Fibroblast of skin of back (primary cell): ENCODE measurements around the gene MIF4GD. TPM values are rescaled to one million over a fixed set of nuclear protein-coding genes. Genes with fewer than 3 reads are reported as not detected.
"Not testable (repeated sequence)": the region's sequence is repeated elsewhere in the genome, so short reads cannot be mapped to it uniquely, and the experiment has no call there.

Experiments
- DNase-seq: peaks from one replicate; pipeline ENCODE4 v3.0.0-alpha.2; 2013
- polyA plus RNA-seq, 2 experiments: library from polyadenylated mRNA; unstranded; fragments of 120-200 nt; gene quantifications; one replicate each; pipeline ENCODE4 v1.2.1, GENCODE V29; 2013; ENCODE audit not compliant: insufficient read length in 2 of 2

The MIF4GD gene
- polyA plus RNA-seq (2013, experiment 1 of 2; ENCODE audit: insufficient read length), result 14.4 TPM
- polyA plus RNA-seq (2013, experiment 2 of 2; ENCODE audit: insufficient read length), result 16.9 TPM

GRCh38 chr17:75270966-75271232 is at the start of gene MIF4GD:
Gene MIF4GD (minus strand): TSS chr17:75271231. CDS start chr17:75270195, 1,036 bp downstream.
- no peak for DNase-seq

GRCh38 chr17:75319904-75320691 is 49.1 kb upstream of the MIF4GD start:
- peak; percentile 56 for DNase-seq

DNA sequence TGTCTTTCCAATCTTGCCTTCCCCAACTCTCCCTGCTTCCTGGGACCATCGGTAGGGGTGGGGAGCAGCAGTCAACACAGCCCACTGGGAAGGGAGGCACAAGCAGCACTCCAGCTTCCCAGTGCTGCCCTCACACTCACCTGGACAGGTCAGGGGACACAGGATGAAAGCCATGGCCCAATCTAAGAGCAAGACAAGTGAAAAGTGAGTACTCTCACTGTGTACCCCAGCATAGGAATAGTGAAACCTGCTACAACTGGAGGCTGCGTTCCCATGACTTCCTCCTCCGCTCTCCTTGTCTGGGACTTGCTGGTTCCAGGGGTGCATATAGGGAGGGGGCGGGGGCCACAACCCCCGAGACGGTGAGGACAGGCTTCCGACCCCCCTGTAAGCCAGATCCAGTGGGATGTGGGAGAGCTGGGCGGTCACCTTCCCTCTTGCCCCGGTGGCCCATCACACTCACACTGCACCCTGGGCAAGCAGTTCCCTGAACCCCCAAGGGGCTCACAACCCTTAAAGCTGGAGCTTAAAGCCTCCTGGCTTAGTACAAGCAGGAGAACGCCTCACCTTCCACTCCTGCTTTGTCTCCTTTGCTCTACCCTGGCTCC is 47.7 kb upstream of the MIF4GD start:
- no peak for DNase-seq

DNA sequence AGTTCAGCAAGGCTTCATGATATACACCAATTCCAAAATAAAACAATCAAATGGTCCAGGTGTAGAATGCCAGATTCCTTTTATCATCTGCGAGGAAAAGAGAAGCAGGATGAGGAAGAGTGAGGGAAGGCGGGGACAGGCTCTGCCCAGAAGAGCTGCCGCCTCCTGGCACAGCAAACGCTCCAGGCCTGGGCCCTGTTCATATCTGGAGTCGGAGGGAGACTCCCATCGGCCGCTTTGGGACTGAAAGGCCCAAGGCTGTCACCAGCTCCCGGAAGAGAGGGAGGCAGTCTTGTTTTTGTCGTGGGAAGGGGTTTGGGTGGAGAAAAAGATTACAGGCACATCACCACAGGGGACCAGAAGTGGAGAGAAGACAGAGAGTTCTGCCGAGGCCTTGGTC is 47.2 kb upstream of the MIF4GD start:
- DNase-seq, result no peak

GRCh38 chr17:75317671-75318070 is 46.6 kb upstream of the MIF4GD start:
- DNase-seq, result no peak

GRCh38 chr17:75316253-75316652 is 45.2 kb upstream of the MIF4GD start:
- no peak for DNase-seq

DNA sequence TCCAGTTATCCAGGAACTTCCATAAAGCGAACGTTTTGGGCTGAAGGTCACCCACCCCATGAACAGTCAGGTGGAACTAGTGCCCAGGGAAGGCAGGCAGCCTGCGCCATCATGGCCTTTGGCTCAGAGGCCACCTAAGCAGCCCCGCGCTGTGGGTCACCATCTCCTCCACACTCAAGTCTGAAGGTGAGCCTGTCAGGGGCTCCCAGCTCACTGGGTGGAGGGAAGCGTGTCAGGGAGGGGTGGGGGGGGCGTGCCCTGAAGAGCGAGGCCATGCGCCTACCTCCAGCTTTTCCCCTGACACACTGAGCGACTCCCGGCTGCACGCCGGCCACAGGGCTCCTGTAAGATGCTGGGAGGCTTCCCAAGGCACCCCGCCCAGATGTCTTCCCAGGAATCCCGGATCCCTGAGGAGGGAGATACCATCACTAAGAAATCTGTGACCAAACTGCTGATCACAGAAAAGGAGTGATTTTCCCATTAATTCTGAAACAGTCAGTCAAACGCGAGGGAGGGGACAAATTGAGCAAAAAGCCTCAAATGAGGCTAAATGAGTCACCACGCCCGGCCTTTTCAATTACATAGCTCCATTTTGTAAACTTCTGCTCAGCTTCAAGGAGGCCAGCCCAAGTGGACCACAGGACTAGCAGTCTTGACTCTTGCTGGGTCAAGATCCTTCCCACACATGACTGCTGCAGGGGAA is 44.7 kb upstream of the MIF4GD start:
- no peak for DNase-seq

- DNase-seq, result no peak
Measured at GRCh38 chr17:75313941-75314551, 43.0 kb upstream of the MIF4GD start.

DNA sequence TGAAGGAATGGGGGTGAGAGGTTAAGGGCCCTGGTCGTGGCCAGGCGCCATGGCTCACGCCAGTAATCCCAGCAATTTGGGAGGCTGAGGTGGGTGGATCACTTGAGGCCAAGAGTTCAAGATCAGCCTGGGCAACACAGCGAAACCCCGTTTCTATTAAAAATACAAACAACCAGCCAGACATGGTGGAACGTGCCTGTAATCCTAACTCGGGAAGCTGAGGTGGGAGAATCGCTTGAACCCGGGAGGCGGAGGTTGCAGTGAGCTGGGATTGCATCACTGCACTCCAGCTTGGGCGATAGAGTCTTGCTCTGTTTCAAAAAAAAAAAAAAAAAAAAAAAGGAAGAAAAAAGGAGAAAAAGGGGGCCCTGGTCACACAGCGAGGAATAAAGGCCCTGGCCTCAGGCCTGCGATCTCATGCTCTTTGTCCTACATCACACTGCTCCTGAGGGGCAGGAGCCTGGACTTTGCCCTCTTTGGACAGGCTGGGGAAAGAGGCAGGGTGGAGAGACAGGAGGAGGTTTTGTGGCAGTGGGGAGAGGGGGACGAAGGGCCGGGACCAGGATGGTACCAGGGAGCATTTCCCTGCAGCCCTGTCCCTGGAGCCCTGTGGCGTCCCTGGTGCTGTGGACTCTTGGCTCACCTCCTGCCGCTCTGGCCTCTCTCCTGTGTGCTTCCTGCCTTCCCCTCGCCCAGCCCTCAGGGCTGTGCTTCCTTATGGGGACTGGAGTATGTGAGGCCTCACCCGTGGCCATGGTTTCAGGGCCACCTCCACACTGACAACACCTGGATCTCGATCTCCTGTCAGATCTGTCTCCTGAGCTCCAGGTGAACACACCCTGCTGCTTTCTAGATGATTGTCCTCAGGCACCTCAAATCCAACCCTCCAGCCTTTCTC is 38.0 kb upstream of the MIF4GD start:
- DNase-seq, result no peak

DNA sequence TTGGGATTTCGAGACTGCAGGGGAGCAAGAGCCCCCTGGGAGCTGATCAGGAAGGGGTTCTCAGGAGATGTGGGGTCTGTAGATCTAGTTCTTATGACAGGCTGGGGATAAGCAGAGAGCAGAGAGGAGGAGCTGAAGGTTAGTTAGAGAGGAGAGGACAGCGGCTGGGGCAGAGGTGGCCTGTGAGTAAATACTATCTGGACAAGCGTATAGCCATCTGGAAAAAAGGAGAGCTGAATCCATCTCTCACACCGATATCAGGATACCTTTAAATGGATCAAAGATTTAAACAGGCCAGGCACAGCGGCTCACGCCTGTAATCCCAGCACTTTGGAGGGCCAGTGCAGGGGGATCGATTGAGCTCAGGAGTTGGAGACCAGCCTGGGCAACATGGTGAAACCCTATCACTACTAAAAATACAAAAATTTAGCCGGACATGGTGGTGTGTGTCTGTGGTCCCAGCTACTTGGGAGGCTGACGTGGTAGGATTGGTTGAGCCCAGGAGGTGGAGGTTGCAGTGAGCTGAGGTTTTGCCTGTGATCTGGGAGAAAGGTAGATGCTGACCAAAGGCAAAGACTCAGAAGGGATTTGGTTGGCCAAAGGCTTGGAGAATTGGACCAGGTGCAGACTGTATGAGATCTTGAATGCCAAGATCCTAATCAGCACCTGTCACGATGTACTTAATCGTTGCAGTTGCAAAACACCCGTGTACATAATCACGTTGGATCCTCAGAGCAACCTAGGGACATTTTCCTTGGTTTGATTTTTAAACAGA is 37.1 kb upstream of the MIF4GD start:
- DNase-seq, result no peak

- DNase-seq, result no peak
Measured at GRCh38 chr17:75301502-75302206, 30.6 kb upstream of the MIF4GD start.

DNA sequence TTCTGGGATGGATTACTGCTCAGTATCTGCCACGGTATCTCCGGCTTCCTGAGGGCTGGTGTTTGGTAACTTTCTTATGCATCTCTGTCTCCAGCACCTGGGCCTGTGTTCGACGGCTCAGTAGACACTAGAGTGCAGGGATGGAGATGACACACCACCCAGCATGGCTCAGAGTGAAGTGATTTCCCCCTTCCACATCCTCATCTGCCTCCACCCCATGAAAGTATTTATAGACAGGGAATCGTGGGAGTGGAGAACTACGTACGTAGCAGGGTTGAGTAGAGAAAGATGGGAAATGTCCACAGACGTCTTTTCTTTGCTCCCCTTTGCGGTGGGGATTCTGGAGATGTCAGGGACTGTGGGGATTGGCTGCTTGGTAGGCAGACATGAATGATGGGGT is 30.0 kb upstream of the MIF4GD start:
- DNase-seq, result no peak

DNA sequence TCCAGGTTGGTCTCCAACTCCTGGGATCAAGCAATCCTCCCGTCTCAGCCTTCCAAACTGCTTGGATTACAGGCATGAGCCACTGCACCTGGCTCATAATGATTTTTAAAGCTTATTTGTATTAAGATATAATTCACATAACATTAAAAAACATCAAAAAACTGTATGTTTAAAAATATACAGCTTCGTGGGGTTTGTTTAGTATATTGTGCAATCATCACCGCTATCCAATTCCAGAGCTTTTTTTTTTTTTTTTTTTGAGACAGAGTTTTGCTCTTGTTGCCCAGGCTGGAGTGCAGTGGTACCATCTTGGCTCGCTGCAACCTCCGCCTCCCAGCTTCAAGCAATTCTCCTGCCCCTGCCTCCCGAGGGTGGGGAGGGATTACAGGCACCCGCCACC is 29.2 kb upstream of the MIF4GD start:
- no peak for DNase-seq

DNA sequence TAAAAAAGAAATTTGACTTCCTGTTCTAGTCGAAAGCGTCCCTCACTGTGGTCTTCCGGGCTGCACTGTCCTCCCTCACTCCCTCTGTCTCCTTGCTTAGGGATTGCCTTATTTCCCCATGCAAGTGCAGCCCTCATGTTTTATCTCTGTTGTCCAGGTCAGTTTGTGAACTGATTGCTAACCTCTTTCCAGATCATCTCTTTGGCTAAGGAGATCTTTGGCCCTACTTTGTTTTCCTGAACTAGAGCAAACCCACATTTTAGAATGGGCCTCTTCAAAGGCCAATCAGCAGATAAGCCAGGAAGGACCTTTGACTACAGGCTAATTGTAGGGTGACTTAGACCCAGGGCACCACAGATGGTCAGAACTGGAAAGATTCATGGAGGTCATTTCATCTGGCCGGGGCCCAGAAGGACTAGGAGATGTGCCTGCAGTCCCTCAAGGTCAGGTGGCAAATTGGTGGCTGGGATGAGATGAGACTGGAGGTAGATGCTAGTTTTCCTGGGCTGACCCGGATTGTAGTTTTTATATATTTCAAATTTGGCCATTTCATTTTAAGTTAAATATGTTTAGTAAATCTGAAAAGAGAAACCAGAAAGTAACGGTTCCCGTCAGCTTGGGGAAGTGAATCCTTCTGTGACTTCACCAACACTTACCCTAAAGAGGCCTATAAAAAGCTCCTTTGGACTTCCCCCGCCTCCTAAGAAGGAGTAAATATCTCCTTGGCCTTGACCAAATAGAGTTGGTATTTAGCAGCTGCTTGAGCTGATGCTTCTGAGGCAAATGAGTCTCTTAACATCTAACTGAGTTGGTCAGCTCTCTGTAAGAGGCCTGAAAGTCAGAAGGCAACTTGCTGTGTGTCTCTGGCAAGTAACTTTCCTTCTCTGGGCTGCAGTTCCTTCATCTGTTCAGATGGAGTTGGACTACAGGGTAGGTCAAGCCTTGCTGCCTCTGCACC is 24.4 kb upstream of the MIF4GD start:
- DNase-seq, result no peak

DNA sequence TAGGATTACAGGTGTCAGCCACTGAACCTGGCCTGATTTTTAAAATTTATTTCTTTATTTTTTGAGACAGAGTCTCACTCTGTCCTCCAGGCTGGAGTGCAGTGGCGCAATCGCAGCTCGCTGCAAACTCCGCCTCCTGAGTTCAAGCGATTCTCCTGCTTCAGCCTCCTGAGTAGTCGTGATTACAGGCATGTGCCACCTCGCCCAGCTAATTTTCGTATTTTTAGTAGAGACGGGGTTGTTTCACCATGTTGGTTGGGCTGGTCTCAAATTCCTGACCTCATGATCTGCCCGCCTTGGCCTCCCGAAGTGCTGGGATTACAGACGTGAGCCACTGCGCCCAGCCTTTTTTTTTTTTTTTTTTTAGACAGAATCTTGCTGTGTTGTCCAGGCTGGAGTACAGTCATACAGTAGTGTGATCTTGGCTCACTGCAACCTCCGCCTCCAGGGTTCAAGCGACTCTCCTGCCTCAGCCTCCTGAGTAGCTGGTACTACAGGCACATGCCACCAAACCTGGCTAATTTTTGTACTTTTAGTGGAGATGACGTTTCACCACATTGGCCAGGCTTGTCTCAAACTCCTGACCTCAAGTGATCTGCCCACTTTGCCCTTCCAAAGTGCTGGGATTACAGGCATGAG is 21.9 kb upstream of the MIF4GD start:
- not testable (repeated sequence) for DNase-seq

DNA sequence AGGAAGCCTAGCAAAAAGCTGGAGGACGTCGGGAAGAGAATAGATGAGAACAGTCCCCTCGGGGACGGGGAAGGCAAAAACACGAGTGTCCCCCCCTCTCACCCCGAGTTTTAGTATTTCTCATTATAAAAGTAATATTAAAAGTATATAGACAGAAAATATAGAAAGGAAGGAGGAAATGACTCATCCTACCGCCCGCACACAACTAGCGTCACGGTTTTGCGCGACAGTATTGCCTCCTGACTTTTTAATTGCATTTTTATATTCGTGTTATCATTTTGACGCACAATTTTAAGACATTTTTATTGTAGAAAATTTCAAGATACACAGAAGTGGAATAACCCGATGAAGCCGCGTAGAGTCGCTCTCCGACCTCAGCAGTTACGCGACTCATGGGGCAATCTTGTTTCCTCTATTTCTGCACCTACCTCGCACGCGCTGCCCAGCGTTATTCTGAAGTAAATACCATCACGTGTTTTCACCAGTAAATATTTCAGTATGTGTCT is 18.9 kb upstream of the MIF4GD start:
- peak; percentile 42 for DNase-seq

GRCh38 chr17:75289115-75289831 is 18.2 kb upstream of the MIF4GD start, which contains the start of gene SLC25A19:
Gene SLC25A19 (minus strand): TSS chr17:75289433. CDS start chr17:75286764, 2,669 bp downstream.
- peak; percentile 99 for DNase-seq

GRCh38 chr17:75288770-75289114 is 17.7 kb upstream of the MIF4GD start:
- no peak for DNase-seq
